Fibroblast of peridontal ligament (primary cell): ENCODE results near the gene DCDC1.

Source experiments
- DNase-seq: peaks from one replicate; pipeline ENCODE4 v3.0.0-alpha.2; 2010; ENCODE audit errors: extremely low read depth

DCDC1 gene

GRCh38 chr11:31233425-31233824 is 136.1 kb downstream of the DCDC1 start:
- DNase-seq, result no peak

- DNase-seq, result no peak
These were observed 137.9 kb downstream of the DCDC1 start for GRCh38 chr11:31231601-31232000.

- no peak for DNase-seq
These were observed 150.7 kb downstream of the DCDC1 start for GRCh38 chr11:31218847-31219246.

- no peak for DNase-seq
These were observed 155.2 kb downstream of the DCDC1 start for GRCh38 chr11:31214372-31214771.

GRCh38 chr11:31199378-31199777 is 170.2 kb downstream of the DCDC1 start:
- DNase-seq, result no peak

GRCh38 chr11:31173926-31174680 is 195.4 kb downstream of the DCDC1 start:
- no peak for DNase-seq

GRCh38 chr11:31160504-31161422 is 208.8 kb downstream of the DCDC1 start:
- DNase-seq, result no peak

GRCh38 chr11:31150841-31151240 is 218.7 kb downstream of the DCDC1 start:
- no peak for DNase-seq

GRCh38 chr11:31150011-31150410 is 219.5 kb downstream of the DCDC1 start:
- no peak for DNase-seq

- no peak for DNase-seq
These were observed 227.8 kb downstream of the DCDC1 start for GRCh38 chr11:31141789-31142188.

GRCh38 chr11:31139479-31139878 is 230.1 kb downstream of the DCDC1 start:
- DNase-seq, result no peak

GRCh38 chr11:31132531-31133421 is 236.8 kb downstream of the DCDC1 start:
- no peak for DNase-seq

- no peak for DNase-seq
These were observed 237.8 kb downstream of the DCDC1 start for GRCh38 chr11:31131760-31132159.

GRCh38 chr11:31127290-31127689 is 242.2 kb downstream of the DCDC1 start:
- no peak for DNase-seq

GRCh38 chr11:31120428-31120827 is 249.1 kb downstream of the DCDC1 start:
- no peak for DNase-seq

GRCh38 chr11:31118566-31118965 is 251.0 kb downstream of the DCDC1 start:
- DNase-seq, result no peak

- no peak for DNase-seq
These were observed 252.5 kb downstream of the DCDC1 start for GRCh38 chr11:31117038-31117437.

- no peak for DNase-seq
These were observed 255.1 kb downstream of the DCDC1 start for GRCh38 chr11:31114442-31114841.

GRCh38 chr11:31110830-31111229 is 258.7 kb downstream of the DCDC1 start:
- no peak for DNase-seq

- no peak for DNase-seq
These were observed 260.1 kb downstream of the DCDC1 start for GRCh38 chr11:31109446-31109845.

- DNase-seq, result no peak
These were observed 261.9 kb downstream of the DCDC1 start for GRCh38 chr11:31107649-31108048.
